Fibroblast of skin of right quadriceps (primary cell): ENCODE results near the gene KIF12.
A peak's percentile ranks its signal among the peaks of the same experiment; 100 is the strongest.

ENCODE experiments used
- DNase-seq: peaks from one replicate; pipeline ENCODE4 v3.0.0-alpha.2; 2013

The KIF12 gene

DNA sequence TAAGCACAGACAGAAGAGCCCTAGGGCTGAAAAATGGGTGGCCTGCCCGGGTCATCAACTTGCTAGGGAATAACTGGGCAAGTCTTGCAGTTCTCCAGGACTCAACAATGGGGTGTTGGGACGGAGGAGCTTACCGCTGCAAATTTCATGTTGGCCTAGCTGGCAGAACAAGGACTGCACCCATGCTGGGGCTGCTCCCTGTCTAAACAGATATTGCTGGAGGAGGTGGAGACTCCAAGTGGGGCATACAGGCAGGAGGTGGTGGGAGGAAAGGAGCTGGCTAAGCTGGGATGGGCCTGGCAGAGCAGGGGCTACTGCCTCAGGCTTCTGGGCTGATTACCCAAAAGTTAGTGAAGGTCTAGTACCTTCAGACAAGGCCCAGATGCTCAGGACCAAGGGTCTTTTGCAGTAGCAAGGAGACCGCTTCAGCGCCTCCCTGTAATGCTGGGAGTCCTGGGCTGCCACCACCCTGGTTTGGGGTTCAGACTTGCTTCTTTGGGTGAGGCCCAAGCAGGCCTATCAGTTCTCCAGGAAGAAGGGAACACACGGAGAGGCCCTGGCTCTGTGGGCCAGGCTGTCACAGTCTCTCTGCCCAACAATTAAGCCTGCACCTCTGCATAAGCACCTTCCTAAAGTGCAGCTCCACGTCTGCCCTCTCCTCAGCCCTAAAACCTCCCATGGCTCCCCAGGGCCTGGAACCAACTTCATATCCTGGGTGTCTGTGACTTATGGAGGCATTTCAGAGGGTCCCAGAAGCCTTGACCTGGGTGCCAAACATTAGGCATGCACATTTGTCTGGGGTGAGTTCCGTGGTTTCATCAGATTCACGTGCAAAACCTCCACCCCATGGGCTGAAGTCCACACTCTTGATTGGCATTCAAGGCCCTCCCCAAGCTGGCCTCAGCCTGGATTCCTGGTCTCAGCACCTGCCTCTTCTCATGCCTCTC, 24.2 kb upstream of the KIF12 start:
- no peak for DNase-seq

DNA sequence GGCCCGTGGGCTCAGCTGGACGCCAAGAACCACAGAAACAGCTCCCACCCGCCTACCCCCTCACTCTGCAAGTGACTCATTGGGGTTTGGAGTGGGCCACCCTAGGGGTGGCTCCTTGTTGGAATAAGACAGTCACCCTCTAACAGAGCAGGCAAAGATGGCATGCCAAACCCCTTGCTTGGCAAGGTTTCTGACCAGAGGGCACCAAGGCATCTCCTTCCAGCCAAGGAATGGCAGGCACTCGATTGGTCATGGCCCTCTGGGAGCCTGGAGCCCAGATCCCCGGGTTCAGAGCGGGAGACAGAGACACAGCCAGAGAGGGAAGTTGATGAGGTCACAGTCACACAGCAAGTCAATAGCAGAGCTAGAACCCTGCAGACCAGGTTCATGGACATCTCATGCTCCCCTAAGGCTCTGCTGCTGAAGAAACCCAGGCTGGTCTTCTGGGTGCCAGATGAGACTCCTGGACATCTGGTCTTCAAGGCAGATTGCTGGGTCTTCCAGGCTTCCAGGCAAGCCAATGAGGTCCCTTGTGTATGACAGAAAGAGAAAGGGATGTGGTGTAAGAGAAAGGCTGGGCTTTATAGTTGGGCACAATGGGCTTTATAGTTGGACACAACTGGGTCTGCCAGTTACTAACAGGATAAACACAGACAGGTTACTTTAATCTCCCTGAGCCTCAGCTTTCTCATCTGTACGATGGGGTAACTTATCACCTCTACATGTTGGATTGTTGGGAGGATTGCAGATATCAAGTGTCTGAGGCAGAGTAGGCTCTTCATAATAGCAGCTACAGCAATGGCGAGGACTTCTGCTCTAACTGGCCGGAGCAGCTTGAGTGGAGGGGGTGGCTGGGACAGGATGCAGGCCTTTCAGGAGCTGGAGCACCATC, 23.3 kb upstream of the KIF12 start:
- DNase-seq, result no peak

DNA sequence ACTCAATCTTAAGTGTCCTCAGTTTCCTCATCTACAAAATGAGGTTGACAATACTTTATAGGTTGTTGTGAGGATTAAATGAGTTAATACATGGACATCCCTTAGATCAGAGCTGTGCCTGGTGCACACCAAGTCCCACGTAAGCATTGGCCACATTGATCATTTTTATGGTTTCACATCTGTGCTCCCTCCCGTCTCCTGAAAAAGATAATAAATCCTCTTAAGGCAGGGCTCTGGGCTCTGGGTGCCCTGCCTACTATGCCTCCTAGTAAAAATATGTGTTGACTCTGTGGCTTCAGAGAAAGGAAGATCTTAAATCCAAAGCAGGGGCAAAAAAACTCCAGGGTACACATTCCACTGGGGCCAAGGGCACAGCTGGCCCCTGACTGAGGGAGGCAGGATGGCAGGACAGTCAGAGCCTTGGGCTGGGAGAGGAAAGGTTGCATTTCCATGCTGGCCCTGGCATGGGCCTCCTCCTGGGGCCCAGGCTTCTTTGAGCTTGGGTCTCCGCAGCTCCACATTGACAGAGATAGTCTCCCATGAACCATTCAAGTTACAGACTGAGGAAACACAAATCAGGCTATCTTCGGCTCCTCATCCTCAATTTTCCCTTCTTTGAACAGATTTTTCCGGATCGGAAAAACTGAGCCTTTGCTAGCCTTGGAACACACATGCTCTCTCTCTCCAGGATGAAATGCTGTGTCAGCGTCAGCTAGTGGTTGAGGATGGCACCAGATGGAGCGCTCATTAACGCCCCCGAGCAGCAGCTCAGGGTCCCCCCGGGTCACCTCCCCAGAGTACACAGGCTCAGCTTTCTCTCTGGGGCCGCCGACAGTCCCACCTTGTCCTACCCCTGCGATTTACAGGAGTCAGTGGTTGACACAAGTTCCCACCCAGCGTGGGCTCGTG, 22.4 kb upstream of the KIF12 start:
- DNase-seq, result no peak

DNA sequence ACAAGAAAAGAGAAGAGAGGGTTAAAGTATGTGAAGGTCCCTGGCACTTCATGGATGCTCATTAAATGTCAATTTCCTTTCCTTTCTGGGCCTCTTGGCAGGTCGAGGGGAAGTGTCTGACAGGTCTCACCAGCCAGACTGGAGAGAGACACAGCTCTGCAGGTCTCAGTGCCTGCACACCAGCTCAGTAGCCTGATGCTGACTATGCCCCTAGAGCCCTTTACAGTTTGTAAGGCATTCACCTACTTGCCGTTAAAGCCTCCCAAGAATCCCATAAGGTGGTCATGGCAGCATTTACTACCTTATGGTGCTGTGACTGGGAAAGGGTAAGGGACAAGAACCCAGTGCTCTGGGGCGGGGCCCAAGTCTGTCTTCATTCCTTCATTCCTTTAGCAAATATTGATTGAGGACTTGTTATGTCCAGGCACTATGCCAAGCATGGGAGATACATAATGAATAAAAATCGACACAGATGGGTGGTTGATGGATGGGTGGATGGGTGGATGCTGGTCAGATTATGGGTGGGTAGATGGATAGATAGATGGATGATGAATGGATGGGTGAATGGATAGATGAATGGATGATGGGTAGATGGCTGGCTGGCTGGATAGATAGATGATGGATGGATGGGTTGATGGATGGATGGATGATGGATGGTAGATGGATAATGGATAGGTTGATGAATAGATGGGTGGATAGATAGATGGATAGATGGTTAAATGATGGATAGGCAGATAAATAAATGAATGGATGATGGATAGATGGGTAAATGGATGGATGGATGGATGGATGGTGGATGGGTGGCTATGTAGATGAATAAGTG, 21.3 kb upstream of the KIF12 start:
- DNase-seq, result no peak

DNA sequence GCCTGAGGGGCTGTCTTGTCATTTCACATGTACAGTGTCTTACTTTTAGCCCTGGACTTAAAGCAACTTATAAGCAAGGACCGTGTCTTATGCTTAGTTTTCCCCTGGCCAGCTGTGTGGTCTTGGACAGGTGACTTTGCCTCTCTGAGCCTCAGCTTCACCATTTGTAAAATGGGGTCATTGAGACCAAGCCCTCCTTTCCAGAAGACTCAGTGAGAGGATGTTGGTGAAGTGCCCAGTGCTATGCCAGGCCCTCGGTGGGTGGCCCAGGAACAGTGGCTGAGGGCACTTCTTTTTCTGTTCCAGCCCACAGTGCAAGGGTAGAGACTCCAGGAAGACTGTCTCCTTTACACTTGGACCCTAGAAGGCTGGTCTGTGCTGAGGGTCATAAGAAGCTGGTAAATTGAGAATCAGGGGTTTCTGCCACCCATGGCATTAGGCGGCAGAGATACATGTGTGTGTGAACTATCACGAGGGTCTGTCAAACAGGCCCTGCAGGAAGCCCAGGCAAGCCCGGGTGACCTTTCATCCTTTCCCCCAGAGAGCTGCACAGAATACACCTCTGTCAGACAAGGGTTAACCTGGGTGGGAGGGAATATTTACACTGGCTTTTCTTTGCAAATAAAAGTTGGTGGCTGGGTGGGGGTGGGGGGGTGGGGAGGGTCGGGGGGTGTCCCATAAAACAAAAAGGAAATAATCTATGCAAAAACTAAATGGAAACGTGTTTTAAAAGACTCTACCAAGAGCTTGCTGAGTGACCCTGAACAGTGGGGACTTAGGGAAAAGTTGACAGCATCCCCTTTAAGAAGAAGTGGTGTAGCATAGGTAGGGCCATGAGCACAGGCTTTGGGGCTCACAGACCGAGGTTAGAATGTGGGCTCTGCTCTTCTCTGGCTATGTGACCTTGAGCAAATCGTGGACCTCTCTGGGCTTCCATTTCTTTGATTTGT, 20.4 kb upstream of the KIF12 start:
- DNase-seq, result no peak

DNA sequence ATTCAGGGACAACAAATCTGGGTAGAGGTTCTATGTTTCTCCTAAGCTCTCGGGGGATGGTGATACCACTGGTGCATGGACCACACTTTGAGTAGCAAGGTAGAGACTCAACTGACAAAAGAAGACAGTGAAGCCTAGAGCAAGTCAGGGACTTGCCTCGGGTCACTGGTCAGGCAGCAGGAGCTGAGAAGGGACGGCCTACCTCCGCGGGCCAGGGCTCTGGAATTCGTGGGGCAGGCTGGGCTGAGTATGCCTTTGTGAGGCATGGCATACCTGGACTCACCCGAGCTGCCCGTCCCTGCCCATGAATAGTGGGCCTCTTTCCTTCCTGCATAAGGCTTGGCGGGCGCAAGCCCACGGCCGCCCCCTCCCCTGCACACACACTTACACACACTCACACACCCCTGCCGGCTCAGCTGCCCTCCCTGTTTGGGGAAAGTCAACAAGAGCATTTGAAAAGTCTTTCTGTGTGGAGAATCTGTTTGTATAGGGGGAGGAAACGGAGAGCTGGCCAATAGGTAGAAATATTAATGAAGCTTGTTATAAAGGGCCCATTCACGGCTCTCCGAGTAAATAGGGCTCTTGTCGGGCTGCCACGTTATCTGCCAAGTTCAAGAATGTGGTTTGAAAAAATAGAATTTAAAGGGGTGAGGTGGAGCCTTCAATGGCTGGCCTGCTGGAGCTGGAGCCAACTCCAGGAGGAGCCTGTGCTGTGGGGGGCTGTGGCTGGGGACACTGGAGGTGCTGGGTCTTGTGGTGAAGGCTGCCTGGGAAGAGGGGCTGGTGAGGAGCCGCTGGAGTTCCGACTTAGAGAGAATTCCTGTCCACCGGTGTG, 19.1 kb upstream of the KIF12 start:
- no peak for DNase-seq

DNA sequence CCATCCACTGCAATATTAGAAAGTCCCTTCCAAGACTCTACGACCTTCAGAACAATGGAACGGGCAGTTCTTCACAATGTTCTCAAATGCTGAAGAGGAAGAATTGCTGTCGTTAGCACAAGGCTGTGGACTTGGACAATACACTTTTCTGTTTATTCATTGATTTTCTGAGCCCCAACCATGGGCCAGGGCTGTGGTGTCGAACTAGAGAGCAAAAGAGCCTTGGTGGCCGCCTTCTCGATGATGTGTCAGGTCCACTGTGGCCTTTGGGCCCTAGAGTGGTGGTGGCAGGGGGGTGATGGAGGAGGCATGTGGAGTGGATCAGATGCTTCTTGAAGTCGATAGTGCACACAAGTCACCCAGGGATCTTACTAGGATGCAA, 18.5 kb upstream of the KIF12 start:
- no peak for DNase-seq

DNA sequence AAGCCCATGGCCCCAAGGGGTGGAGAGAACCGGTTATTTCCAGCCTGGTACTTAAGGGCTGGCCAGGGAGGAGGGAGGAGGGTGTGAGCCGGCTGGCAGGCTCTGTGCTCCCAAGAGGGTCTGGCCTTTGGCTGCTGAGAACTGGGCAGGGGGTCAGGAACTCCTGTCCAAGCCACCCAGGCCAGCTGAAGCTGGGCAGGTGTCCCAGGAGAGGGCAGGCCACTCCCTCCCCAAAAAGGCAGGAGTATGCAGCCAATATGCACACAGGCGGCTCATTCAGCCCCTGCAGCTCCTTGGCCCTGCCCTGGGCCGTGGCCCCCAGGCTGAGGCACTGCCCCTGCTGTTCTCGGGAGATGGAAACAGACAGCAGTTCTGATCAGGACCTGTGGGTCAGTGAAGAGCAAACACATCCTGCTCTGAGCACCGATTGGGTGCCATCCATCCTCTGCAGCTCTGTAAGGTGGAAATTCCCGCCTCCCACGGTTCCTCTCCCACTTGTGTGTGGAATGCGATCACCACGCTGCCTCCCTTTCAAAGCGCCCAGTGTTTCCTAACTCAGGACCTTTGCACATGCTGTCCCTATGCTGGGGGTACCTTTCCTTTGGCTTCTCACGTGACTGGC, 17.1 kb upstream of the KIF12 start:
- DNase-seq, result no peak

DNA sequence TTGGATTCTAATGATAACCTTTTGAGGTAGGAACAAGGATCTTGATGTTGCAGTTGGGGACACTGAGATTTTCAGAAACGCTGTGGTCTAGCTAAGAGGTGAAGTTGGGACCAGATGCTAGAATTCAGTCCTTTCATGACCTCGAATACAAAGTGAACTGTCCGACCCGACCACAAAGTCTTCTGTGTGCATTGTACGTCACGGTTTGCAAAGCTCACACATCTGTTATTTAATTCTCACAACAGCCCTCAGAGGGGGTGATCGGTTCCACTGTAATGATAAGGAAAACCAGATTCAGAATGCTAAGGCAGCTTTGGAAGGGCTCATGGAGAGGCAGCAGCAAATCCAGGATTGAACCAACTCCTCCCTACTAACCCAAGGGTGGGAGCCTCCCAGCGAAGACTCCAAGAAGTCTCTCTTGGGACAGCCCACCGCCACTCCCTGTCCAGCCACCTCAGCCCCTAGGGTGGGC, 16.6 kb upstream of the KIF12 start:
- no peak for DNase-seq

DNA sequence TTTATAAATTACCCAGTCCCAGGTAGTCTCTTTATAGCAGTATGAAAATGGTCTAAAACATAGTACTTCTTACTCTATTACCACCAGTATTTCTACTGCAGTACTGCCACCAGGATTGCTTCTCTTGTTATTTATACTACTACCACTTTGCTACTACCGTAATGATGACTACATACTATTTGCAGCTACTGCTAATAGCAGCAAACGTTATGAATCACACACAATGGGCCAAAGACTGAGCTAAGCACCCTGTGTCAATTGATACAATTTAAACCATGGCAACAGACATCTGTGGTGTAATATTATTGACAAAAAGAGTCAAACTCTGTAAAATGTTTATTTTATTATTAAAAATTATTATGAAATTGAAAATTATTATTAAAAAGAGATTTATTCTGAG, 15.3 kb upstream of the KIF12 start:
- DNase-seq, result peak; percentile 25

DNA sequence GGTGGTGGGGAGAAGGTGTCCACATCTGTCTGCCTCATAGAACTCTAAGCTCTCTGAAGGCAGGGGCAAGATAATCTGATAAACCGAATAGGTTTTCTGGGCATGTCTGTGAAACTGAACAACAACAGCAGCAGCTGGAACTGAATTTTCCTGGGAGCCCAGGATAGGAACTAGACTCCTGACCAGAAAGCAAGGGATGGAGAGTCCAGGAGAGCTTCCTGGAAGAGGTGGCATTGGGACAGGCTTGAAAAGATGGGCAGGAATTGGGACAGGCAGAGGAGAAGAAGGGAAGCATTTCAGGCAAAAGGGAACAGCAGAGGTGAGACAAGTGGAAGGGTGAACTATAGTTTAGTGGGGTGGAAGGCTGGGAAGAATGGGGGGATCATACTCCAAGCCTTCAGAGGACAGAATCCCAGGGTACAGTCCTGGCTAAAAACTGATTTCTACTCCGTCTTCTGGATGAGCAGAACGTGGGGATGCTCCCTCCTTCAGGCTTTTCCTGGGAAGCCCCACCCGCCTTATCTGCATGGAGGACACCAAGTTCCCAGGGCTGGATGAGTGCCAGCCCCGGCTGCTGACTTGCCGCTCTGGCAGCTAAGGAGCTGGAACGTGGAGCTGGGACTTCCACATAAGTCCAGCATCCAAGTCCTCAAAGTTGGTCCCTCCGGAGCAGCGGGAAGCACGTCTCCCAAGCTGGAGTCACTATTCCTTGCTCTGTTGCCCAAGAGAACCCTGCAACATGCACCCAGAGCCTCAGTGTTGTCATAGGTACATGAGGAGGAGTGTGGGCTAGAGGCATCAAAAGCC, 13.9 kb upstream of the KIF12 start:
- DNase-seq, result peak; percentile 68

DNA sequence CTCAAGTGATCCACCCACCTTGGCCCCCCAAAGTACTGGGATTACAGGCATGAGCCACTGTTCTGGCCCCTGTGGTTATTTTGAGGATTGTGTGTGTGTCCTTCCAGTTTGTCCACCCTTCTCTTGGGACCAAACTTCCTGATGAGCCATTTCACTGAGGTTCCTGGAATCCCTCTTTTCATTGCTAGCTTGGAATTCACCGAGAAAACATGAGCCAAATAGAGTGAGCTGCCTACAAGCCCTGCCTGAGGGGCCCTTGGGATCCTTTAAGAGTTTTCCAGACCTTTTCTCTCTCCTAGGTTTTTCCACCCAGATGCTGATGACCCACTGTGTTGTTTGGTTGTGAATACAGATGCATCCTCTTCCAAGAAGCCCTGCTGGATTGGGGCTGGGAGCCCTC, 13.2 kb upstream of the KIF12 start:
- peak; percentile 45 for DNase-seq

DNA sequence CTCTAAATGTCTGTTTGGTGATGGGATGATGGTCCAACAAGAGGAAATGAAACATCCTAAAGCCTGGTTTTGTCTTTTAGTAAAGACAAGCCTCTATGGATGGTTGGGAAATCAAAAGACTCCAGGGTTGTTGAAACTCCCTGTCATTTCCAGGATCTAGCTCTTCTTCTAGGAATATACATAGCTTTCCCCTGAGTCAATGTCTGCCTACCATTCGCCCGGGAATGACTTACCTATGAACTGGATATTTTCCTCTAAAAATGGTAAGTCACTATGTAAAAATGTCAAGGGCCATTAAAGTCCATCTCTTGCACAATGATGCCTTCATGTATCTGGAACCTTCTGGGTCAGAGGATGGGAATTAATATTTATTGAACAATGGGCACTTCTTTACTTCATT, 11.1 kb upstream of the KIF12 start:
- peak; percentile 92 for DNase-seq

DNA sequence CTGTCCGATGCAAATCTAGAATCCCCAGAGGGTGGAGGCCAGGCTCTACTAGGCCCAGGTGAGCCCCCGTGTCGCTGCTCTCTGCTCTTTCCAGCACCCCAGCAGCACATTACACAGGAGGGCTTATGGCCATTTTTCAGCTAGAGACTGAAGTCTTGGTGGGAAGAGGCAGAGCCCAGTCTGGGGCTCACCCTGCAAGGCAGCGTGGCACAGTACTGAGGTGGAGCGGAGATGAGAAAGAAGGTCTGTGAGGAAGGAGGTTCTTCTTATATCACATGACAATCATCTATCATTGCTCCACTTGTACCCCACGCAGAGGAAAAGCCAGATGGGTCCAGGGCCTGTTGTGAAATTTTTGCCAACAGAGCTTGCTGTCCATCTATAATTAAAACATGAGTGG, 10.0 kb upstream of the KIF12 start:
- DNase-seq, result no peak

DNA sequence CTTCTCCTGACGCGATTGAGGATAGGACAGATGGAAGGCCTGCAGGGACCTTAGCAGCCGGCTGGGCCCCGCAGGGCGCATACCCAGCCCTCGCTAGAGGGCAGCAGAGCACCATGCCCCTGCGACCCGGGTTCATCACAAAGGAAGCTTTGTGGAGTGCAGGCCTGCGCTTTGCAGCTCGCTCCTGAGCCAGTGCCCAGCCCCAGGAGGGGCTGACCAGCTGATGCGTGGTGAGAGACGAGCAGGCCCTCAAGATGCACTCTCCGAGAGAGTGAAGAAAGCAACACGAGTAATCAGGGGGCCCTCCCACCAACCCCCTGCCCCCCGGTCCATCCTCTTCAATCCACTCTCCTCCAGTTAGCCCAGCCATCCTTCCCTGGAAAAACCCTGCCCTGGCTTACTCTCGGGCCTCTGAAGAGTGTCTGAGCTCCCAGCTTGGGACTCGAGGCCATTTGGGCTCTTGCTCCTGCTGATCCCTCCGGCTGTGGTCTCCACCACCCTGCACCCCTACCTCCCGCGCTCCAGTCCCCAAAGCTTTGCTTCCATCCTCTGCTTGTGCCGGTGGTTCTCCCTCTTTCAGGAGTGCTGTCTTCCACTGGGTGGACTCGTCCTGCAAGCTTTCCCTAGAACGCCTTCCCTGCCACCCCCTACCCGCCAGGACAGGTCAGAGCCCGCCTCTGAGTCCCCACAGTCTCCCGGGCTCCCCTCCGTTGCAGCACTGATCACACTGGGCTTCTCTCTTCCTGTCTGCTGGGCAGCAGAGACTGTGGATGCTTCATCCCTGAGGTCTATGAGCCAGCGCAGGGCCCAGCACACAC, 9.1 kb upstream of the KIF12 start:
- peak; percentile 73 for DNase-seq

DNA sequence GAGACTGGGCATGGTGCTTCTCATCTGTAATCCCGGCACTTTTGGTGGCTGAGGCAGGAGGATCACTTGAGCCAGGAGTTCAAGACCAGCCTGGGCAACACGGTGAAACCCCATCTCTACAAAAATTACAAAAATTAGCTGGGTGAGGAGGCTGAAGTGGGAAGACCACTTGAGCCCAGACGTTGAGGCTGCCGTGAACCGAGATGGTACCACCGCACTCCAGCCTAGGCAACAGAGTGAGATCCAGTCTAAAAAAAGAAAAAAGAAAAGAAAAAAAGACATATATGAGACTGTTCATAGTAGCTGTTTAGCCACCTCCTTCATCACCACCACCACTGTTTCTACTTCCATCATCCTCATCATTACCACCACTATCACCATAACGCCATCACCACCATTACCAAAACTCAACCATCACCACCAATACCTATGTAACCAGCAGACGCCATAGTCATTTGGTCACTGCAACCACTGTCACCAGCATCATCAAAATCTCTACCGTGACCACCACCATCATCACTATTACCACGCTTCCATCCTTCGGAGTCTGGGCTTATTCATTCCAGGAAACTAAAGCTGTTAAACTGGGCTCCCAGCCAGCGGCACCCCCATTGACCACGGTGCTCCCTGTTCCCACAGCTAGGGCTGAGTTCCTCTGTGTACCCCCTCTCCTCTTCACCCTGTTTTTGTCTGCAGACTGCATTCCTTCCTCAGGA, 8.4 kb upstream of the KIF12 start:
- no peak for DNase-seq

DNA sequence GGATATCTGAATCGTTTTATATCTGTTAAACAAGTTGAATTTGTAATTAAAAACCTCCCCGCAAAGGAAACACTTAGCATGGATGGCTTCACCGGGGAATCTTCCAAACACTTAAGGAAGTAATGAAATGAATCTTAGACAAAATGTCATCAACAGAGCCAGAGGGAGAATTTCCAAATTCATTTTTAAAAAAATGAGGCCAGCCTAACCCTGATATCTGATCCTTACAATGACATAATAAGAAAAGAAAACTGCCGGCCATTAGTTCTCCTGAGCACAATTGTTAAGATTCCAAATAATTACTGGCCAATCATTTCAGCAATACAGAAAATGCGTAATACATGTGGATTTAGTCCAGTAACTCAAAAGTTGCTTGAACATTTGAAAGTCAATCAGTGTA, 6.1 kb upstream of the KIF12 start:
- DNase-seq, result no peak
